Measurements from ENCODE around the gene SFTPB.
"Not testable (repeated sequence)": the region's sequence is repeated elsewhere in the genome, so short reads cannot be mapped to it uniquely, and the experiment has no call there.

DNA sequence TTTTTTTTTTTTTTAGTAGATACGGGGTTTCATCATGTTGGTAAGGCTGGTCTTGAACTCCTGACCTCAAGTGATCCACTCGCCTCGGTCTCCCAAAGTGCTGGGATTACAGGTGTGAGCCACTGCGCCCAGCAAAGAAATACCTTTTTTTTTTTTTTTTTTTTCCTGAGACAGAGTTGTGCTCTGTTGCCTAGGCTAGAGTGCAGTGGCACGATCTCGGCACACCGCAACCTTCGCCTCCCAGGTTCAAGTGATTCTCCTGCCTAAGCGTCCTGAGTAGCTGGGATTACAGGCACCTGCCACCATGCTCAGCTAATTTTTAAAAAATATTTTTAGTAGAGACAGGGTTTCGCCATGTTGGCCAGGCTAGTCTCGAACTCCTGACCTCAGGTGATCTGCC, 7.7 kb downstream of the SFTPB start:
- TF ChIP-seq EZH2 (IDR thresholded peaks at IDR 0.05; ENCODE audit: borderline replicate concordance, low read depth, low read length, severe bottlenecking) = not testable (repeated sequence)
- TF ChIP-seq, protein P1, sequence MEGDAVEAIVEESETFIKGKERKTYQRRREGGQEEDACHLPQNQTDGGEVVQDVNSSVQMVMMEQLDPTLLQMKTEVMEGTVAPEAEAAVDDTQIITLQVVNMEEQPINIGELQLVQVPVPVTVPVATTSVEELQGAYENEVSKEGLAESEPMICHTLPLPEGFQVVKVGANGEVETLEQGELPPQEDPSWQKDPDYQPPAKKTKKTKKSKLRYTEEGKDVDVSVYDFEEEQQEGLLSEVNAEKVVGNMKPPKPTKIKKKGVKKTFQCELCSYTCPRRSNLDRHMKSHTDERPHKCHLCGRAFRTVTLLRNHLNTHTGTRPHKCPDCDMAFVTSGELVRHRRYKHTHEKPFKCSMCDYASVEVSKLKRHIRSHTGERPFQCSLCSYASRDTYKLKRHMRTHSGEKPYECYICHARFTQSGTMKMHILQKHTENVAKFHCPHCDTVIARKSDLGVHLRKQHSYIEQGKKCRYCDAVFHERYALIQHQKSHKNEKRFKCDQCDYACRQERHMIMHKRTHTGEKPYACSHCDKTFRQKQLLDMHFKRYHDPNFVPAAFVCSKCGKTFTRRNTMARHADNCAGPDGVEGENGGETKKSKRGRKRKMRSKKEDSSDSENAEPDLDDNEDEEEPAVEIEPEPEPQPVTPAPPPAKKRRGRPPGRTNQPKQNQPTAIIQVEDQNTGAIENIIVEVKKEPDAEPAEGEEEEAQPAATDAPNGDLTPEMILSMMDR (IDR thresholded peaks at IDR 0.05; ENCODE audit: borderline replicate concordance, extremely low read depth, low read length, poor library complexity, severe bottlenecking) = not testable (repeated sequence)

Data from DND-41 (cell line).